Activated CD8-positive, alpha-beta memory T cell treated with anti-CD3 and anti-CD28 coated beads, Interleukin-2, amount 50 U/mL, for 1 hour (primary cell): ENCODE results near the gene CLMP.
"Not testable (repeated sequence)": the region's sequence is repeated elsewhere in the genome, so short reads cannot be mapped to it uniquely, and the experiment has no call there.

Experiments
- DNase-seq: peaks from one replicate; pipeline ENCODE4 v3.0.0-alpha.2; 2020; ENCODE audit errors: extremely low read depth

CLMP gene

DNA sequence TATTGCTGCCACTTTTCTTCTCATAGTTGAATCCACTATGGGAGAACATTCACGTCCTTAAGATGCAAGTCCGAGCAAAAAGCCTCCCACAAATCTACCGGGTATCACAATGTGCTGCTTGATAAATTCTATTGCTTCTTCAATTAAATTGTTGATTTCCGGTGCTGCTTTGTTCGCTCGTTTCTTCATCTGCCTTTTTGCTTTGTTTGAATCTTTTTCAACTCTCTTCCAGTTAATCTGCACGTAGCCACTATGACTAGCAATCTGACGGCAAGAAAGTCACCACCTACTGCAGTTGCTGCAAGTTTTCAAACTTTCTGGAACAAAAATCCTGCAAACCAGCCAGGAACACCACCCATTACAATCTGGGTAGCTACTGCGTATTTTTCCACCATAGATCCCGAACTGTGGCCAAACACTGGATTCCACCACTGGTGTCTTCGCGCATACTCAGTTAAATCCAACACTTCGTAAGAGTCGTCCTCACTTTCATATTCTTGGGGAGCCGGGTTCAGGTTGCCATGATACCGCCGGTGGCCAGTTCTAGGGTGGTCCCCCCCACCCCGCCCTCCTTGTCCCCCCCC lies 59.1 kb downstream of the CLMP start:
- DNase-seq = no peak

DNA sequence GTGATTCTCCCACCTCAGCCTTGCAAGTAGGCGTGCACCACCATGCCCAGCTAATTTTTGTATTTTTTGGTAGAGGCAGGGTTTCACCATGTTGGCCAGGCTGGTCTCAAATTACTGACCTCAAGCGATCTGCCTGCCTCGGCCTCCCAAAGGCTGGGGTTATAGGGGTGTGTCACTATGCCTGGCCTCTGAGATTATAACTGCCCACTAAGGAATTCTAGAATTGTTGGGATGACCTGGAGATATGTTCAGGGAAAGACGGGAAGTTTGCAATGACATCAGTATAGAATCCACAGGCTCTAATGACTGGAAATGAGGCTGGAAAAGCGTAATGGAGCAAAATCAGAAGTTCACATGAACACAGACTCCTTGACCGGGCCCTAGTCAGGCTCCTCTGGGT lies 62.2 kb downstream of the CLMP start:
- DNase-seq = no peak

DNA sequence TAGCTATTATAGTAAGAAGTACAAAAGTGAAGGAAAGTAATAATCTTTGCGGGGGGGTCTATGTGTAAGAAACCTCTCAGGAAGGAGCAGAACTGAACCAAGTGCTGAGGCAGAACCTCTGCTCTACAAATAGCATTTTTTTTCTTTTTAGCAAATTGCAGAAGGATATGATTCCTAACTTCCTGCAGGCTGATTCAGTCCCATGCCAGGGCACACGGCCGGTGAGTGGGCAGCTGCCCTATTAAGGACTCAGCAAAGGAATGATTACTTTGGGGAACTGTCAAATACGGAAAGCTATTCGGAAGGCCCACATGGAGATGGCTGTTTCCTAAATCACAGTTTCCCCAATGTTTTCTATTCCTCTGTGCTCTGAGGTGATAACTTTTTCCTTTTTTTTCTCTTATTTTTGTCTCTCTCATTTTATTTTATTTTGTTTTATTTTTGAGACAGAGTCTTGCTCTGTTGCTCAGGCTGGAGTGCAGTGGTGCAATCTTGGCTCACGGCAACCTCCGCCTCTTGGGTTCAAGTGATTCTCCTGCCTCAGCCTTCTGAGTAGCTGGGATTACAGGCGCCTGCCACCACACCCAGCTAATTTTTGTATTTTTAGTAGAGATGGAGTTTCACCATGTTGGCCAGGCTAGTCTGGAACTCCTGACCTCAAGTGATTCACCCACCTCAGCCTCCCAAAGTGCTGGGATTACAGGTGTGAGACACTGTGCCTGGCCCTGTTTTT lies 62.8 kb downstream of the CLMP start:
- not testable (repeated sequence) for DNase-seq

DNA sequence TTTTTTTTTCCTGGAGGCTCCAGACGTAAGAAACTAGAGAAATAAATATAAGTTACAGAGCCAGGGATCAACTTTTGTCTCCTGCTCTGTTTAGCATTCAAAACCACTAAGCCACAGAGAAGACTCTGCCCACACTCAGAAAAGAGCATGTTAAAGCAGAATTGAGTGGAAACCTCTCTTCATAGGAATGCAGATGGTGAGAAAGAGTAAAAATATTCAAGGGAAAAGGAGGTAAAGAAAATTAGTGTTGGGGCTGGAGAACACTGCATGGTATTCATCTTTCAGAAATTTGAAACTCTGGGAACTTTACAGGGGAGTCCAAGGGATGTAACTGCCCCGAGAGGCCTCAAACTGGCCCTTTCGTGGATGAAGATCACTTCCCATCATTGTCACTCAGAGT lies 65.1 kb downstream of the CLMP start:
- DNase-seq = no peak

DNA sequence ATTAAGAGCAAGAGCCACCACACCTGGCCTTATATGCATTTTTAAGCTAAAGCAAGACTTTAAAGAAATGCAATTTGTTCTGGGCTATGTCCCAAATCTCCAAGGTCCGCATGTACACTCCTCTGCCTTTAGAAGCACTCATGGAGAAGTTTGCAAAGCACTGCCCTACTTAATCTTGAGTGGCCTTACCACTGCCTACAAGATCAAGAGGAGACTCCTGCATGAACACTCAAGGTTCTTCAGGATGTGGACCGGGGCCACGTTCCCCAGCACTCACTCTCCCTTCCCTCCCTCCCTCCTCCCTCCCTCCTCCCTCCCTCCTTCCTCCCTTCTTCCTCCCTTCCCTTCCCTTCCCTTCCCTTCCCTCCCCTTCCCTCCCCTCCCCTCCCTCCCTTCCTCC lies 69.9 kb downstream of the CLMP start:
- no peak for DNase-seq

DNA sequence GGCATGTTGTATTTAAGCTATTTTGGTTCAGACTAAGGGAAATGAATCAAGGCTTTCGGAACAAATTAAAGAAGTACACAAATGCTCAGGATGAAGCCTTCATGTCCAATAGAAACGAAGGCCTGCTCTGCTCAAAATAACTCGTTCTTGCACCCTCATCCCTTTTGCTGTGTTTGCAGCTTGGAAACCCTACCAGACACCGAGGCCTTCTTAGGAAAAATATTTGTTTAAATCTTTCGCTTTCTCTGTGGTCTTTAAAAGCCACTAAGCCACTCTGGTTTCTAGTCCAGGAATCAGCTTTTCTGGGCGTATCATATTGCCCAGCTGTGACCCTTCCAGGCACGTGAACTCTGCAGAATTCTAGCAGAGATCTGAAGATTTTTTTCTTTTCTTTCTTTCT lies 72.2 kb downstream of the CLMP start:
- no peak for DNase-seq

DNA sequence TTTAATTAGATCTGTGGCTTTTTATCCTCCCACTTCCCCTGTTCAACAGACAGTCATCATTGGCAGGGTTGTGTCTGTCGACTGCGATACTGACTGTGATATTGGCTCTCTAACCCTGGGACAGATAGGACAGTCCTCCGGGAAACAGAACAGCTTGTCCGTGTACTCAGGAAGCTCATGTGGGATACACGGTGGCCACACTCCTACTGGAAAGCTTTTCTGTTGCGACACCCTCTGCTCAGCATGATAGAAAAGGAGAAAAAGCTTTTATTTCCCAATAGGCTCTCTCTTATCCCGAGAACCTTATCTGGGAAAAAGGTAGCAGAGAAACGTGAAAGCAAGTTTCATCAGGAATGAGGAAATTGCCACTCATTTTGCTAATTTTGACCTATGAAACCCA lies 72.7 kb downstream of the CLMP start:
- no peak for DNase-seq

DNA sequence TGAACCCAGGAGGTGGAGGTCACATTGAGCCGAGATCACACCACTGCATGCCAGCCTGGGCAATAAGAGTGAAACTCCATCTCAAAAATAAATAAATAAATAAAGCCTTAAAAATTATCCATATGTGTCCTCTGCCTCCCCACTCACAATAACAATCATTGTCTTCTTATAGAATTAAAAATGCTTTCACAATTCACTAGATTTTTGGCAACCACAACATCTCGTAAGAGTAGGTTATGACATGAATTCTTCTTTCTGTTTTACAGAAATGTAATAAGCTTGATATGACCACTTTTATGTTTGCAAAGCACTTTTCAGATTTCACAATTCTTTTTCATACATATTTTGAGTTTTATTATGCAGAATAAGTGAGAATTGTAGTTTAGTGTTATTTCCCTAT lies 78.6 kb downstream of the CLMP start:
- DNase-seq = no peak

DNA sequence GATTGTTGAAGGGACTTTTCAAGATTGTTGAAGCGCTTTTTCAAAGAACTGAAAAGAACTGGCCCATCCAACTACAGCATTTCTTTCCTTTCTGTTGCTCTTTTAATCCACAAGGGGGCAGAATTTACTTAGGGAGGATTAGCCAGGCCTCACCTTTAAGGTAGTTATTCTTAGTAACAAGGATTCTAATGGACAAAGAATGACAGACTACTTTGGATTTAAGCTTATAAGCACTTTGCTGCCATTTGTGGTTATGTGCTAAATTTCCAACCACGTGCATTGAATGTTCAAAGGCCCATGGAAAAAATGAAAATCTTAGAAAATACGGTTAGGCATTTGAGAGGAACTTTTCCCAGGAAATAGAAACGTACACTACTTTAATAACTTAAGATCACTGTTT lies 83.6 kb downstream of the CLMP start:
- DNase-seq = no peak

DNA sequence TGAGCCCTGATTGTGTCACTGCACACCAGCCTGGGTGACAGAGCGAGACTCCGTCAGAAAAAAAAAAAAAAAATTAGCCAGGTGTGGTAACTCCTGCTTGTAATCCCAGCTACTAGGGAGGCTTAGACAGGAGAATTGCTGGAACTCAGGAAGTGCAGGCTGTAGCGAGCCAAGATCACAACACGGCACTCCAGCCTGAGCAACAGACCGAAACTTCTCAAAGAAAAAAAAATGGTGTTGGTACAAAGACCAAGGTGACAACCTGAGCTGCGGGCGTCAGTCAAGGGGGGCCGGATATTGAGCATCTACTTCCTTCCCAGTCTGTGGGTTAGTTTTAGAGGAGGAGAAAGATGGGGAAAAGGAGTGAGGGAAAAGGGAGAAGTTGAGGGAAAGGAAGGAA lies 84.7 kb downstream of the CLMP start:
- DNase-seq = no peak

DNA sequence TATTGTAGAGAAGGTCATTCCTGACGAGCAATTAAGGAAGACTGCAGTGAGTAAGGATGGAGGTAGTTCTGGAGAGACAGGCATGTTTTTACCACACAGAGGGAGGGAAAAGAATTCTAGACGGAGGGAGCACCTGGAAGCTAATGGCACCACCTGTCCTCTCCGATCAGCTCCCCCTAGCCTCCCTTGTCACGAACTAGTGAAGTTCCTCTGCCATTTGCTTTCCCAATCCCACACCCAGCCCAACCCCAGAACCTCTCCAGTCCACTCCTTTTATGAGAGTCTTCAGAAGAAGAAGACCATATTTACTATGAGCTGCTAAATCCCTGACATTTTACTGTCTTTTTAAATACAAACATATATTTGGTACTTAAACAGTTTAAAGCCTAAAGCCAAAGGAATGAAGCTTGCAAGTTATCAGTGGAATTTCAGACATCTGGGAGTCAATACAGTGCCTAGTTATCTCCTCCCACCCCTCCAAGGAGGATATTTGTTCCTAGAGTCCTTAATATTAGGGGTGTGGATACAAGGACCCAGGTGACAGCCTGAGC lies 87.0 kb downstream of the CLMP start:
- no peak for DNase-seq

DNA sequence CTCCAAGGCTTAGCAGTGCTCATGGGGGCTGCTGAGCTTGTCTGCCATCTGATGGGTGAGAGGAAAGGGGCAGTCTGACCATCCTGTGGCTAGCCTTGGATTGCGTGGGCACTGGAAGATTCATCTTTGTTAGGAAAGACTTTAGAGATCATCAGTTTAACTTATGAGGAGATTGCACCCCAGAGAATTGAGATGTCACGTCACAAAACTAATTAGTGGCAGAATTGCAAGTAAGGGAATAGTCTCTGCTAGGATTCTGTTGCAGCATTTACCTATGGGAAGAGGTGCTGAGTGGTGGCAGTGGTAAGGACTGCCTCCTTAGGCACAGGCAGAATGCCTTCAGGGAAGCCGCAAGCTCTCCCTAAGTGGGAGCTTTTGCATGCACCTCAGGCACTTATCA lies 90.4 kb downstream of the CLMP start:
- no peak for DNase-seq

DNA sequence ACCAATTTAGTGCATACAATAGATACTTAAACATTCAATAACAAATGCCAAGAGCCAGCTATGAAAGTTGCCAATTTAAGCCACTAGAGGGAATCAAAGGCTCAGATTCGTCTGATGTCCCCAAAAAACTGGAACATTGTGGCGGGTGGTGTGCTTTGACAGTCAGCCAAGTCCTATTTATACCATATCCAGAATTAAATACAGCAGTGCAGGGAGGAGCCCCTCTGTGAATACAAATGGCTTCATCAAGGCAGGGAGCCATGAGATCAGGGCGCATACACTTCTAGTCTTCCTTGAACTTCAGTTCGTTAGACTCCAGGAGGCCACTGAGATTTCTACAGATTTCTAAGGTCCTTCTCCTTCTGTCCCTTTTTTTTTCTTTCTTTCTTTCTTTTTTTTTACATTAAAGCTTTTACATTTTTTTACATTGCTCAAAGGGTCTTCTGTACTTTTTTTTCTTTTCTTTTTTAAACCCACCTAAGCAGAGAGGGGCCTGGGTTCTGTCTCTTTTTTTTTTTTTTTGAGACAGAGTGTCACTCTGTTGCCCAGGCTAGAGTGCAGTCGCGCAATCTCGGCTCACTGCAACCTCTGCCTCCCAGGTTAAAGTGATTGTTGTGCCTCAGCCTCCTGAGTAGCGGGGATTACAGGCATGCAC lies 91.6 kb downstream of the CLMP start:
- no peak for DNase-seq

DNA sequence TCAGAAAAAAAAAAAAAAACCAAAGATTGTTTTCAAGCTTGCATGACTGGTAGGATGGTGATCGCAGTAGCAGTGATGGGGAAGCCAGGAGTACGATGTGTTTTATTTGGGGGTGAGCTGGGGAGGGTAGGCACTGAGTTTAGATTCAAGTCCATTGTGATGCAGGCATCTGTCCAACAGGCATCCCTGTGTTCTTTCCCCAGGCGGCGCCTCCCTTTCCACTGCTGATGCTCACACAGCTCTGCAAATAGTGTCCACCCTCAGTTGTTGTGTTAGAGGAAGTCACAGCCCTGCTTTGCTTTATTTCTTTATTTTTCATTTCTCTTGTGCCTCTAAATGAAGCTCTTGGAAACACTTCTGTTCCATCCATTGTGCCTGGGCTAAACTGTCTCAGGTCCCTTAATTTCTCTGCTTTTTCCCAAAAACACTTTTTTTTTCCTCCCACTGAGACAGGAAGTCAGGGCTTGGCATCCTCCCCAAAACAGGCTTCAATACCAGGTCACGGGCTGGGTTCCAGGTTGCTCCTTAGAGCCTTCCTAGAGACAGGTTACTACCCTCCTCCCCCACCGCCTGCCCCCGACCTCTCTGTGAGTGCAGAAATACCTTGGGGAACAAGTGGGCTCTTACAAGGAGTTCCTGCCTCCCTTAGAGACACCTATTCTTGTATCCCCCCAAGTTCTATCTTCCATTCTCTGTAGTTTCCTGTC lies 94.5 kb downstream of the CLMP start:
- DNase-seq = no peak

DNA sequence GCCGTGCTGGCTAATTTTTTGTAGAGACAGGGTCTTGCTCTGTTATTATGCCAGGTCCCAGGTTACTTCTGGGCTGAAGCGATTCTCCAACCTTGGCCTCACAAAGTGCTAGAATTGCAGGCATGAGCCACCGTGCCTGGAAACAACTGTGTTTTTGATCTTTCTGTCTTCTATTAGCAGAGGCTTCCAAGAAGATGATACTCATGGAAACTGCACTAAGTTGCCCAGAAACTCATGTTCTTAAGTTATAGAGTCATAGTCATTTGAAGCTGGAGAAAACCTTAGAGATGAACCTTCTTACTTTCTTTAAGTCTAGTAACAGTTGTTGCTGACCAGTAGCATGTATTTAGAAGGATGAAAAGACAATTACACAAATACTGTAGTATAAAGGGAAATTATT lies 96.1 kb downstream of the CLMP start:
- no peak for DNase-seq

DNA sequence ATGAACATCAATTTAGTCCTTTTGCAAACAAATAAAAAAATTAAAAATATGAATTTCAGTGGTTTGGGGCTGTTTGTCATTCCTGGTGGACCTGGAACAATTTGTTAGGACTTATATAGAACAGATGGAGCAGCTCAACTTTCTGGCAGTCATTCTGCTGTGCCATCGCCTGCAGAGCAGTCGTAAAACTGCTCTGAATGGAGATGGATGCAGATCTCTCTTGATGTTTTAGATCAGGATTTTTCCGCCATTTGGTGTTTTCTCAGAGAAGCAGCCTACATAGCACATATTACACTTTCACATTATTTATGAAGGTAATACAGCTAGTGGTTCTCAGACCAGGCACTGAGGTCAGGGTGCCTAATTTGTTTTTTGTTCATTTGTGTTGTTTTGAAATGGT lies 101.3 kb downstream of the CLMP start:
- no peak for DNase-seq

DNA sequence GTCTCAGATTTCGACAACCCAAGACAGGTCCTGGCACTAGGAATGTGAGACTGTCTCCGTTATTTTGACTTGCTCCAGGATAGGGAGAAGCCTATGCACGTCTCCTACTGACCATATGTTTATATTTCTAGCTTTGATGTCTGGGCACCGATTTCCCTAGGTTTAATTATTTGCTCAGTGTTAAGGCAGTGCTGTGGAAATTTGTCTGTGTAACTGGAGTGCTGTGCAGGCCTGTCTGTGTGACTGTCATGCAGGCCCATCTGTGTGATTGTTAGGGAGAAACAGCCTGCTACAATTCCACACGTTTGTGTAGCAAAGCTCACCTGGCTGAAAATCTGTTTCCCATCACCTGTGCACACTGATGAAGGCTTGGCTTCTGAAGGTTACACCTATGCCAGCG lies 103.5 kb downstream of the CLMP start:
- no peak for DNase-seq

DNA sequence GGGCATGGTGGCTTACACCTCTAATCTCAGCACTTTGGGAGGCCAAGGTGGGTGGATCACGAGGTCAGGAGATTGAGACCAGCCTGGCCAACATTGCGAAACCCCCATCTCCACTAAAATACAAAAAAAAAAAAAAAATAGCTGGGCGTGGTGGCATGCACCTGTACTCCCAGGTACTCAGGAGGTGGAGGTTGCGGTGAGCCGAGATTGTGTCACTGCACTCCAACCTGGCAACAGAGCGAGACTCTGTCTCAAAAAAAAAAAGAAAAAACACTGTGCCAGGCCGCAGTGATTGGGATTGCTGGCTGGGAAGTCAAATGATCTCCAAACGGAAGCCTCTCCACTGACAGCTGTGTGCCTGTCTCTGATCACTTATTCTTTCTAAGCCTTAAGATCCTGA lies 104.9 kb downstream of the CLMP start:
- not testable (repeated sequence) for DNase-seq

DNA sequence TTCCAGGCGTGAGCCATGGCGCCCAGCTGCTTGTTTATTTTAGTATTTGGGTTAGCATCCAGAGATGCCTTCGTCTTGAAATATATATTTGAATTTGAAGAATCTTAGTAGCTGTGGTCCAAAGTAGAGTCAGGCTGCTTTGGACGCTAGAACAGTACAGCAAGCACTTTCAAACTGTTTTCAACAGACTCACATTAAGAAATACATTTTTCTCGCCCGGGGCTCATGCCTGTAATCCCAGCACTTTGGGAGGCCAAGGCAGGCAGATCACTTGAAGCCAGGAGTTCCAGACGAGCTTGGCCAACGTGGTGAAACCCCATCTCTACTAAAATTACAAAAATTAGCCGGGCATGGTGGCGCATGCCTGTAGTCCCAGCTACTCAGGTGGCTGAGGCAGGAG lies 106.2 kb downstream of the CLMP start:
- DNase-seq = not testable (repeated sequence)

DNA sequence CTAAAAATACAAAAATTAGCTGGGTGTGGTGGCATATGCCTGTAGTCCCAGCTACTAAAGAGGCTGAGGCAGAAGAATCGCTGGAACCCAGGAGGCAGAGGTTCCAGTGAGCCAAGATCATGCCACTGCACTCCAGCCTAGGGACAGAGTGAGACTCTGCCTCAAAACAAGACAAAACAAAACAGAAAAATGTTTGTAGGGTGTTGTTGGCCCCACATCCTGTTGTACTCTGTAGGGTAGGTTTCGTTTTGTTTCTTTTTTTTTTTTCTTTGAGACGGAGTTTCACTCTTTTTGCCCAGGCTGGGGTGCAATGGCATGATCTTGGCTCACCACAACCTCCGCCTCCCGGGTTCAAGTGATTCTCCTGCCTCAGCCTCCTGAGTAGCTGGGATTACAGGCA lies 107.4 kb downstream of the CLMP start:
- not testable (repeated sequence) for DNase-seq

DNA sequence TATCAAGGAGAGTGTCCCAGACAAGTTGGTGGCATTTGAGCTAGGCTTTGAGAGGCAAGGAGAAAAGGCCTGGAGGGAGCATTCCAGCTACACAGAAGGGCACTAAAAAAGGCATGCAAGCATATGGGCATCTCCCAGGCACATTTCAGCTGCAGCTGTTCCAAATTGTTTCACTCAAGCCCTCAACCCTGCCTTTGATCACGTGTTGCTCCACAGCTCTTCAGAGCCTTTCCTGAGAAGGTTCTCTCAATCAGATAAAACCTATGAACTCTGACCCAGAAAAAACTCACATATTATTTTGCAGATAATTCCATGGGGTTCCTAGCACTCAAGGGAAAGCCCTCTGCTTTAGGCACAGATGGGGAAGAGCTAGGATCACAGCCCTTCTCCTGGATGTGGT lies 108.7 kb downstream of the CLMP start:
- no peak for DNase-seq

DNA sequence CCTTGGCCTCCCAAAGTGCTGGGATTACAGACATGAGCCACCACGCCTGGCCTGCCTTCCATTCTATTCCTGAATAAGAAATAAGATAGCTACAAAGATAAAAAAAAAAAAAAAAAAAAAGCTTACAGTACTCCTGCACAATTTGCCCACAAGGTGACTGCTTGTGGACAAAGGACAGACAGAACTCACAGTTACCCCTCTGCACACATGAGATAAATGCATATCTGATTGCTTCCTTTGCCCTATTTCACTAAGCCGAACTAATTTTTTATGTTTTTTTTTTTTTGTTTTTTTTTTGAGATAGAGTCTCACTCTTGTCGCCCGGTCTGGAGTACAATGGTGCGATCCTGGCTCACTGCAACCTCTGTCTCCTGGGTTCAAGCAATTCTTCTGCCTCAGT lies 109.6 kb downstream of the CLMP start:
- no peak for DNase-seq

DNA sequence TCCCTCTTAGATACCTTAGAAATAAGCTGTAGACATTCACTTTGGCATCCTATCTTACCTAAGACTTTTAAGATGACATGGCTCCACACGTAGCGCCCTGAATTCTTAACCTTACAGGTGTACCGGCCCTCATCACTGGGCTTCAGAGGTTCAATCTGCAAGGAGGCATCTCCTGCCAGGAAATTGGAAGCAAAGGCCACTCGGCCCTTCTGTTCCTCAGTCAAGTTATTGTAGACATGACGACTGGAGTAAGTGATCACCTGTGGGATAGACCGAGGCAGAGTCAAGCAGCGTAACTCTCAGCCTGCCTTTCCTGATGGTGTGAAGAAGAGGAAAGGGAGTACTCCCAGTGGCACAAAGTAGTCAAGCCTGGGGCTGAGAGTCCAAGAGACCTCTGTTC lies 110.6 kb downstream of the CLMP start:
- DNase-seq = no peak
